ENCODE data around the gene CASP6.

Gene CASP6

DNA sequence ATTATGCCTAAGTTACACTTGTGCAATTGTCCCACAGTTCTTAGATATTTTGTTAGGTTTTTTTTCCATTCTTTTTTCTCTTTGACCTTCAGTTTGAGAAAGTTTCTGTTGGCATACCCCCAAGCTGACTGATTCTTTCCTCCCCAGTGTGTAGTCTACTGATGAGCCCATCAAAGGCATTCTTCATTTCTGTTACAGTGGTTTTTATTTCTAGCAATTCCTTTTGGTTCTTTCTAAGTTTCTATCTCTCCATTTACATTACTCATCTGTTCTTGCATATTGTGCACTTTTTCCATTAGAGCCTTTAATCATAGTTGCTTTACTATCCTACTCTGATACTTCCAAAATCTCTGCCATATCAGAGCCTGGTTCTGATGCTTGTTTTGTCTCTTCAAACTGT lies 31.9 kb downstream of the CASP6 start:
- no peak for DNase-seq (ENCODE audit: low spot score)

DNA sequence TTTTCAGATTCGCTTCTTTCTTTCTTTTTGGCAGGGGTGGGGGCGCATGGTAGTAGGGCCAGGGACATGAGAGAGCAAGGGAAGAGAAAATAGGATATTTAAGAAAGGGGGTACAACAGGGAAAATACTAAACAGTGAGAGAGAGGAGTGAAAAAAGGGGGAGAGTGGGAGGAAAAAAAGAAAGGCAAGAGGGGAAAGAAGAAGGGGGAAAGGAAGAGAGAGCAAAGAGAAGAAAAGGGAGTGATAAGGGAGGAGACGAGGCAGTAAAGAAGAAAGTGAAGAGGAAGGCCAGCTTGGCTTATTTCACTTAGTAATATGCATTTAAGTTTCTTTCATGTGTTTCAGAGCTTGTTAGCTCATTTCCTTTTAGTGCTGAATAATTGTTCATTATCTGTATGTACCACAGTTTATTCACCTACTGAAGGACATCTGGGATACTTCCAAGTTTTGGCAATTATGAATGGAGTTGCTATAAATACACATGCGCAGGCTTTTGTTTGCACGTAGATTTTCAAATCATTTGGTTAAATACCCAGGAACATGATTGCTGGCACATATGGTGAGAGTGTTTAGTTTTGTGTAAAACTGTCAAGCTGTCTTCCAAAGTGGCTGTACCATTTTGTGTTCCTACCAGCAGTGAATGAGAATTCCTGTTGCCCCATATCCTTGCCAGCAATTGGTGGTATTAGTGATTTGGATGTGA lies 37.3 kb downstream of the CASP6 start:
- no peak for DNase-seq (ENCODE audit: low spot score)

DNA sequence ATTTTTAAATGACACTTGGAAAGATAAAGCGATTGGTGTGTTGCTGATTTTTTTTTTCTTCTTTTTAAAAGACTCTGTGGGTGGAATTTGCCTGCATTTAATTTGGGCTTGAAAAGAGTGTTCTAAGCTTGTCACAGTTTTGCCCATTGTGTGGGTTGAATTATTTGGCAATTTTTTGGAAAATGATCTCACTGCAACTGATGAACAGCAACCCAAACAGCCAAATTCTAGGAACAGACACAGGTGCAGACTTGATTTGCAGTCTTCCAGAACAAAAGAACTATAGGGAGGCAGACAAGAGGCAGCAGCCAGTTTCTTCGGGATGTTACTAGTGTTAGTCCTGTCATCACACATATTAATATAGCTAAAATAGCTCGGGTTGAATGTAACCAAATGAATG lies 40.5 kb downstream of the CASP6 start:
- no peak for DNase-seq (ENCODE audit: low spot score)

DNA sequence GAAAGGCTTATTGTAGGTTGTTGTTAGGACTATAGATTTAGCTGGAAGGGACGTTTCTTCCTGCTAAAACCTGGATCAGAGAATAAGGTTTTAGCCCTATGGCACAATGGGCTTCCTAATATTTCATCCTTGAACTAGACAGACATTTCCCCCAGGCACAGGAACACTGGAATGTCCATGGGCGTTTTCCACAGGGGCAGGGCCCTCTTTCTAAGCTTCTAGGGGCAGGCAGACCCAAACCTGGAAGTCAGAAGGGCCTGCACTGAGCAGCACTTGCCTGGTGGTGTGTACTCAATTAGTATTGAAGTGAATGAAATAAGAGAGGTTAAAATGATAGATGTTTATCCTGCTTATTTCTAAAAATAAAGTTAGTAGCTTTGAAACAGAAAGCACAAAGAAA lies 41.1 kb downstream of the CASP6 start:
- DNase-seq (ENCODE audit: low spot score): no peak

DNA sequence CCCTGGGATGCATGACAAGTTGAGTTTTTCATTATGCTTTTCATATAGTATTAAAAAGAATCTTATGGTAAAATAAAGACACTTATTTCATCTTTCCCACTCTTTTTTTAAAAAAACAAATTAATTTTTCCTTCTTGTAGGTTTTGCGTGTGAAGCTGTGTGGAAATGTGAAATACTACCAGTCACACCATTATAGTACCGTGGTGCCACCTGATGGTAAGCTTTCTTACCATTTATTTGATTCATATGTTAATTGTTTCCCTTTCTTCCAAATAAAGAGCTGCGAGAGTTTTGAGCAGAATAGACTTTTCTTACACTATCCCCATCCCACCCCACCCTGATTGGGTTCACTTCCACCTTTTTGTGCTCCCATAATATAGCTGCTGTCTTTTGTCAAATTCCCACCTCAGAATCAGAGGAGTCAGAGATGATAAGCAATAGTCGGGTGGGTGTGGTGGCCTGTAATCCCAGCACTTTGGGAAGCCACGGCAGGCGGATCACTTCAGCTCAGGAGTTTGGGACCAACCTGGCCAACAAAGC lies 44.3 kb downstream of the CASP6 start:
- DNase-seq (ENCODE audit: low spot score): no peak

DNA sequence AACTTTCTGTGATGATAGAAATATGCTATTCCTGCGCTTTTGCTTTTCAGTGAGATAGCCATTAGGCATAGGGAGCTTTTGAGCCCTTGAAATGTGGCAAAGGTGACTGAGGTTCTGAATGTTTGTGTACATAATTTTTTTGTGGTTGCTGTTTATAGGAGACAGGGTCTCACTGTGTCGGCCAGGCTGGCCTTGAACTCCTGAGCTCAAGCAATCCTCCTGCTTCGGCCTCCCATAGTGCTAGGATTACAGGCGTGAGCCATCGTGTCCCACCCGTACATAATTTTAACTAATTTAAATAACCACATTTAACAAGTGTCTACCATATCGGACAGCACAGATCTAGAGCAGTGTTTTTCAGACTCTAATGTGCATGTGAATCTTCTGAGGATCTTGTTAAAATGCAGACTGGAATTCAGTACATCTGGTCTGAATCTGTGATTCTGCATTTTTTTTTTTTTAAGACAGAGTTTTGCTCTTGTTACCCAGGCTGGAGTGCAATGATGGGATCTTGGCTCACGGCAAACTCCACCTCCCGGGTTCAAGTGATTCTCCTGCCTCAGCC lies 45.3 kb downstream of the CASP6 start:
- no peak for DNase-seq (ENCODE audit: low spot score)

DNA sequence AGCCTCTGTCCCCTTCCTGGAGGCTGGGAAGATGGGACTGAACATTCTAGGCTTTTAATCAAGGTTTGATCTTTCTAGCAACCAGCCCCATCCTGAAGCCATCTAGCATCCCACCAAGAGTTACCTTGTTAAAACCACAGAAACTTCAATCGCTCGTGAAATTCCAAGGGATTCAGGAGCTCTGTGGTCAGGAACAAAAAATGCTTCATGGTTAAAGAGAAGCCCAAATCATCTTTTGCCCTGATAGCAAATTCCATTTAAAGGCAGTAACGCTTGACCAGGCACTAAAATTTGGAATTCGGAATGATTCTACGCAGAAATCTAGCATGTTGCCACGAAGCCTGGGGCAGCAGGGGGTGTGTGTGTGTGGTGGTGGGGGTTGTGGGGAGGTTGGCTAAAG lies 47.8 kb downstream of the CASP6 start:
- DNase-seq (ENCODE audit: low spot score): no peak

DNA sequence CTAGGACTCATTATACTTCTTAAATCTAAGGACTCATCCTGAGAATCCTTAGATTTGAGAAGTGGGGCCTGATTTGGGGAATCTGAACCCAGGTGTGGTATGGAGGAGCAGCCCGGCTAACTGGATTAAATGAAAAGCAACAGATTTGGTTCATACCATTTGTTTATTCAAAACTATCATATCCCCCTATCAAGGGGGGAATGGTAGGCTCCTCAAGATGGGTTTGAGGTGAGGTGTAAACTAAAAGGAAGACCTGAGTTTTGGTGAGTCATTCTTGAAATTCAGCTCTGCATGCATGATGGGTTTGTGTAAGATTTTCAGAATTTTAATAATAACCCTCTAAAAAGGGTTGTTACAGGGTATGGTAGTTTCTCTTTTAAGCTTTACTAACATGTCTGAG lies 53.4 kb downstream of the CASP6 start:
- no peak for DNase-seq (ENCODE audit: low spot score)

DNA sequence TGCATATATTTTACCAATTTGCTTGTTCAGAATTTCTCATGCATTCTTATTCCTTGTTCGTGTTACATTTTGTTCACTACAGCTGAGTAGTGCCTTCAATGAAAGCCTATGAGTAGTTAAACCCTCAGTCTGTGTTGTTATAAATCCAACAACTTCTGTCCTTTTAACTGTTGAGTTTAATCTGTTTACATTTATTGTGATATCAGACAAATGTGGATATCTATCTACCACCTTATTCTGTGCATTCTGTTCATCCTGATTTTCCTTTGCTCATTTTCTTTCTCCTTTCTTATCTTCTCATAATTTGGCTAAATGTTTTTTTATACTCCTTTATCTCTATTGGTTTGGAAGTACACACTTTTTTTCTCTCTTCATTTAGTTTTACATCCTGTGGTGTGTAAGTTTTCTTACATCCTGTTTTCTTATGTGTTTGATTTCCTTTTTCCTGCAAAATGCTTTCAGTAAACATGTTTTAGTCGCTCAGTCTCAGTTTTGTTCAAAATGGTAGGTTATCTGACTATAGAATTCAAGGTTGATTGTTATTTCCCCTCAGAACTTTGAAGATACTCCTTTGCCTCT lies 54.2 kb downstream of the CASP6 start:
- DNase-seq (ENCODE audit: low spot score): no peak

DNA sequence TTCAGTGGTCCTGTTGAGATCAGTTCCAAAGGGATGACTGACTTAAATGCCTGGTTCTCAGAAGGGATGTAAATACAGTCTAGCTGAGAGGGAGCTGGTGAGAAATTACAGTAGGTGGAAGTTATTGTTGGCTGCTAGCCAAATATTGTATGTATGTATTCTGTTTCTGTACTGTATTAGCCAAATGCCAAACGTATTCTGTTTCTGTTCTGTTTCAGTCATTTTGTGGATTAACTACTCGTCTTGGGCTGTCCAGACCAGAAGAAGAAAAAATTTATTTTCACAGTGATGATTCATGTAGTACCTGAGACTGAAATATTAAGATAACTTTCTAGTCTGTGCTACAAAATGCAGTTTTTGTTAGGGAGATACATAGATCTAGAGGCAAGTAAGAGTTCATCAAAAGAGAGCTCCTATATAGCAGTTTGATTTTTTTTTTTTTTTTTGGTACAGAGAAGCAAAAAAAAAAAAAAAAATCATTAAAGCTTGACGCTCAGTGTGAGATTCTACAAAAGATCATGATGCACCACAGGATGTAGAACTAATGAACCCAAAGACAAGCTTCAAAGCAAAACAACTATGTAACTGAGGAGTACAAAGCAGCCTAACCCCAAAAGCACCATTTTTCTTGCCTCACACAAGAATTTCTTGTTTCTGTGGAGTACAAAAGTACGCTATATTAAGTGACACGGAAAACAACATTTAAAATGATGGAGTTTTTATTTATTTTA lies 54.8 kb downstream of the CASP6 start:
- no peak for DNase-seq (ENCODE audit: low spot score)

DNA sequence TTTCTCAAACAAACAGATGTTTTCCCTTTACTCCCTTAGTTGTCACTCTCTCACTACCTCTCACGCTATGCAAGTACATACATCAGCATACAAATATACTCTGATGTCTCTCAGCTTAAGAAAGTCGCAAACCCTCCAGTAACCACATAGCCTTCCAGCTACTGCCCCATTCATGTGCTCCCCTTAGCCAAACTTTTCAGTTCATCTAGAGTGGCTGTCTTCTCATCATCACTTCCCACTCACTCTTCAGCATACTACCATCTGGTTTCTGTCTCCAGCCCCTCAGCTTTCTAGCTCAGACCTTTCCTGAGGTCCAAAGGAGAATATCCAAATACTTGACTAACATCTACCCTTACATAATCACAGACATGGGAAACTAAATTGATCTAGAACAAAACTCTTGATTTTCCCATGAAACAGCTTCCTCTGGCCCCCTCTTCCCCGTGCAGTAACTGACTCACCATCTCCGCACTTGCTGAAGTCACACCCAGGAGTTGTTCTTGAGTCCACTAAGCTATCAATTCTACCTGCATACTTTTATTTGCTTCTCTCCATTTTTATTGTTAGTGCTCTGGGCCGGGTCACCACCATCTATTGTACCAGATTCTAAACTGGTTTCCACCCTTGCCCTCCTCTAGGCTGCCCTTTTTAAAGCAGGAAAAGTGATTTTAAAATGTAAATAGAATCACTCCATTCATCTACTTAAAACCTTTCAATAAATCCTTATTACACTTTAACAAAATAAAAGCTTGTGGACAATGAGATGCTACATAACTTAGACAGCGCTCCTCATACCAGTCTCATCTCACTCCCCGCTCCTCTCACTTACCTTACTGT lies 57.2 kb downstream of the CASP6 start:
- DNase-seq (ENCODE audit: low spot score): no peak

DNA sequence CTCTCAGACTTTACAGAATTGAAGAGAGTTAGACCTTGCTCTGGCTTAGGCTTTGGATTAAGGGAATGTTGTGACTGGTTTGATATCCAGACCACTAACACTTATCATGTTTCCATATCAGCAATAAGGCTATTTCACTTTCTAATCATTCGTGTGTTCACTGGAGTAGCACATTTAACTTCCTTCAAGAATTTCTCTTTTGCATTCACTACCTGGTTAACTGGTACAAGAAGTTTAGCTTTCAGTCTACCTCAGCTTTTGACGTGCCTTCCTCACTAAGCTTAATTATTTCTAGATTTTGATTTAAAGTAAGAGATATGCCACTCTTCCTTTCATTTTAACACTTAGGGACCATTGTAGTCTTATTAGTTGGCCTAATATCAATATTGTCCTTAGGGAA lies 62.6 kb downstream of the CASP6 start:
- no peak for DNase-seq (ENCODE audit: low spot score)
